IPS-18a (cell line): ENCODE results near the gene AMPD1.

ENCODE experiments used
- H3K27ac ChIP-seq: one replicate; pipeline ENCODE4 v1.5.1; 2013; ENCODE audit warnings: low read length
- H3K27me3 ChIP-seq: one replicate; pipeline ENCODE4 v1.6.1; 2013; ENCODE audit warnings: mild to moderate bottlenecking, low read length; ENCODE audit not compliant: control insufficient read depth, insufficient read depth
- H3K36me3 ChIP-seq: one replicate; pipeline ENCODE4 v1.6.1; 2013; ENCODE audit warnings: low read depth, low read length; ENCODE audit not compliant: control insufficient read depth
- H3K4me1 ChIP-seq: one replicate; pipeline ENCODE4 v1.6.1; 2013; ENCODE audit warnings: low read depth, low read length; ENCODE audit not compliant: control insufficient read depth
- H3K4me3 ChIP-seq: one replicate; pipeline ENCODE4 v1.5.1; 2013; ENCODE audit warnings: low read length
- H3K9ac ChIP-seq: one replicate; pipeline ENCODE4 v1.6.1; 2013; ENCODE audit warnings: mild to moderate bottlenecking, low read length, moderate library complexity
- H3K9me3 ChIP-seq: one replicate; pipeline ENCODE4 v1.6.1; 2013; ENCODE audit warnings: low read depth, low read length; ENCODE audit not compliant: control insufficient read depth

AMPD1 gene

GRCh38 chr1:114695430-114696058, at the start of gene AMPD1:
Gene AMPD1 (minus strand): TSS chr1:114695546. CDS start chr1:114695471, 75 bp downstream.
- H3K36me3 ChIP-seq, result no peaks in the 10 kb centered on the region
- no peak within 1 kb of the TSS for H3K4me3 ChIP-seq
- H3K9ac ChIP-seq, result no peak within 1 kb of the TSS
- H3K4me1 ChIP-seq, result no peaks in the 10 kb centered on the region
- no peaks in the 10 kb centered on the region for H3K27me3 ChIP-seq
- H3K27ac ChIP-seq, result no peak within 1 kb of the TSS
- no peaks in the 10 kb centered on the region for H3K9me3 ChIP-seq

GRCh38 chr1:114741963-114742746, 46.8 kb upstream of the AMPD1 start:
- H3K27ac ChIP-seq, result no peak overlapping the region
- peaks cover 94% of the 10 kb centered on the region for H3K36me3 ChIP-seq
- no peaks in the 10 kb centered on the region for H3K4me1 ChIP-seq
- no peaks in the 10 kb centered on the region for H3K9me3 ChIP-seq
- H3K27me3 ChIP-seq, result no peaks in the 10 kb centered on the region
- no peak overlapping the region for H3K4me3 ChIP-seq
- no peak overlapping the region for H3K9ac ChIP-seq

GRCh38 chr1:114740331-114740730, 45.0 kb upstream of the AMPD1 start:
- Histone ChIP-seq H3K27me3 (no peaks in the 10 kb centered on the region), H3K9me3 (no peaks in the 10 kb centered on the region), H3K9ac (no peak overlapping the region), H3K4me1 (no peaks in the 10 kb centered on the region), H3K4me3 (no peak overlapping the region), H3K27ac (no peak overlapping the region), H3K36me3 (peaks cover 94% of the 10 kb centered on the region)

- Histone ChIP-seq H3K27me3 (no peaks in the 10 kb centered on the region), H3K36me3 (peaks cover 95% of the 10 kb centered on the region), H3K4me1 (no peaks in the 10 kb centered on the region), H3K27ac (no peak overlapping the region), H3K4me3 (no peak overlapping the region), H3K9me3 (no peaks in the 10 kb centered on the region), H3K9ac (no peak overlapping the region)
These were observed 42.0 kb upstream of the AMPD1 start for GRCh38 chr1:114737314-114737849.

- Histone ChIP-seq H3K27me3 (no peaks in the 10 kb centered on the region), H3K4me3 (no peak overlapping the region), H3K9ac (no peak overlapping the region), H3K4me1 (no peaks in the 10 kb centered on the region), H3K36me3 (peaks cover 95% of the 10 kb centered on the region), H3K27ac (no peak overlapping the region), H3K9me3 (no peaks in the 10 kb centered on the region)
These were observed 40.1 kb upstream of the AMPD1 start for GRCh38 chr1:114735479-114735878.

GRCh38 chr1:114729782-114730181, 34.4 kb upstream of the AMPD1 start:
- Histone ChIP-seq H3K27me3 (no peaks in the 10 kb centered on the region), H3K9me3 (no peaks in the 10 kb centered on the region), H3K27ac (no peak overlapping the region), H3K4me1 (no peaks in the 10 kb centered on the region), H3K4me3 (no peak overlapping the region), H3K36me3 (peaks cover 97% of the 10 kb centered on the region), H3K9ac (no peak overlapping the region)

GRCh38 chr1:114728553-114728952, 33.2 kb upstream of the AMPD1 start:
- no peaks in the 10 kb centered on the region for H3K4me1 ChIP-seq
- H3K27me3 ChIP-seq, result no peaks in the 10 kb centered on the region
- H3K36me3 ChIP-seq, result peaks cover 97% of the 10 kb centered on the region
- H3K9me3 ChIP-seq, result no peaks in the 10 kb centered on the region
- H3K9ac ChIP-seq, result no peak overlapping the region
- no peak overlapping the region for H3K4me3 ChIP-seq
- H3K27ac ChIP-seq, result no peak overlapping the region

GRCh38 chr1:114725230-114725629, 29.9 kb upstream of the AMPD1 start:
- Histone ChIP-seq H3K9me3 (no peaks in the 10 kb centered on the region), H3K9ac (no peak overlapping the region), H3K27ac (no peak overlapping the region), H3K4me3 (no peak overlapping the region), H3K4me1 (no peaks in the 10 kb centered on the region), H3K27me3 (no peaks in the 10 kb centered on the region), H3K36me3 (peaks cover 96% of the 10 kb centered on the region)

GRCh38 chr1:114723915-114724314, 28.6 kb upstream of the AMPD1 start:
- H3K27me3 ChIP-seq, result no peaks in the 10 kb centered on the region
- H3K4me1 ChIP-seq, result no peaks in the 10 kb centered on the region
- H3K27ac ChIP-seq, result no peak overlapping the region
- H3K36me3 ChIP-seq, result peaks cover 97% of the 10 kb centered on the region
- no peak overlapping the region for H3K9ac ChIP-seq
- H3K4me3 ChIP-seq, result no peak overlapping the region
- no peaks in the 10 kb centered on the region for H3K9me3 ChIP-seq

- Histone ChIP-seq H3K4me3 (no peak overlapping the region), H3K36me3 (peaks cover 97% of the 10 kb centered on the region), H3K4me1 (no peaks in the 10 kb centered on the region), H3K27ac (no peak overlapping the region), H3K27me3 (no peaks in the 10 kb centered on the region), H3K9ac (no peak overlapping the region), H3K9me3 (no peaks in the 10 kb centered on the region)
These were observed 28.1 kb upstream of the AMPD1 start for GRCh38 chr1:114723457-114723856.

- no peak overlapping the region for H3K4me3 ChIP-seq
These were observed 25.1 kb upstream of the AMPD1 start for GRCh38 chr1:114720492-114720891.

GRCh38 chr1:114719424-114719787, 24.1 kb upstream of the AMPD1 start:
- no peak overlapping the region for H3K9ac ChIP-seq
- no peaks in the 10 kb centered on the region for H3K27me3 ChIP-seq
- no peak overlapping the region for H3K4me3 ChIP-seq
- peaks cover 3% of the 10 kb centered on the region for H3K4me1 ChIP-seq
- no peak overlapping the region for H3K27ac ChIP-seq
- H3K36me3 ChIP-seq, result peaks cover 67% of the 10 kb centered on the region
- no peaks in the 10 kb centered on the region for H3K9me3 ChIP-seq

More at GRCh38 chr1:114720492-114720891, 25.1 kb upstream of the AMPD1 start:
- no peak overlapping the region for H3K27ac ChIP-seq
- no peaks in the 10 kb centered on the region for H3K27me3 ChIP-seq
- no peak overlapping the region for H3K9ac ChIP-seq
- H3K36me3 ChIP-seq, result peaks cover 77% of the 10 kb centered on the region
- peaks cover 2% of the 10 kb centered on the region for H3K4me1 ChIP-seq
- H3K9me3 ChIP-seq, result no peaks in the 10 kb centered on the region
